B cell (primary cell): ENCODE measurements around the gene ZNF692. TPM values are rescaled to one million over a fixed set of nuclear protein-coding genes. Genes with fewer than 3 reads are reported as not detected.

ENCODE experiments used
- ATAC-seq: fragments of 200-7000 bp; cut with Tn5 transposase; one replicate; pipeline ENCODE4 v1.10.0; 2021; ENCODE audit warnings: low read depth, mild to moderate bottlenecking, moderate number of reproducible peaks, moderate library complexity
- CTCF ChIA-PET: fragments of 350-600 bp; sonication (Branson Sonifier 250); formaldehyde crosslinking; loops from one replicate; lab custom pipeline; 2021; ENCODE audit warnings: antibody characterized with exemption, inconsistent platforms; lab: Charles Lee
- POLR2A ChIA-PET: fragments of 350-600 bp; sonication (Branson Sonifier 250); formaldehyde crosslinking; loops from one replicate; lab custom pipeline; 2021; ENCODE audit warnings: antibody characterized with exemption; lab: Charles Lee
- DNase-seq: peaks from one replicate; pipeline ENCODE4 v3.0.0; 2013
- H2AFZ ChIP-seq: 2 replicates; pipeline ENCODE4 v1.6.1; 2012; ENCODE audit warnings: mild to moderate bottlenecking, low read depth, low read length; ENCODE audit not compliant: insufficient read depth, poor library complexity, severe bottlenecking
- H3K27ac ChIP-seq, 2 donors: 1 replicate in 1 of 2; 2 replicates in 1 of 2; pipeline ENCODE4 v1.5.1; 2012 to 2013; ENCODE audit warnings: low read length in 2 of 2, mild to moderate bottlenecking in 2 of 2, moderate library complexity in 1 of 2
- H3K27me3 ChIP-seq, 4 experiments: fragments of 200-600 bp in 1 of 4; sonication (generic) in 1 of 4; replicated peaks in 1 of 4; 1 replicate in 2 of 4; 2 replicates in 2 of 4; pipeline versions ENCODE4 v1.6.1 to v1.7.0; 2013 to 2016; ENCODE audit warnings: low read length in 3 of 4, mild to moderate bottlenecking in 2 of 4, mixed read lengths in 1 of 4, moderate library complexity in 1 of 4; ENCODE audit not compliant: insufficient read depth in 4 of 4, control insufficient read depth in 3 of 4; ENCODE audit errors: control extremely low read depth in 1 of 4
- H3K36me3 ChIP-seq, 2 experiments: replicated peaks in 1 of 2; 1 replicate in 1 of 2; 2 replicates in 1 of 2; pipeline versions ENCODE4 v1.6.1 to v1.7.1; 2013; ENCODE audit warnings: low read length in 1 of 2; ENCODE audit not compliant: insufficient read depth in 2 of 2, control insufficient read depth in 1 of 2; ENCODE audit errors: control extremely low read depth in 1 of 2, extremely low read depth in 1 of 2
- H3K4me1 ChIP-seq, 2 donors: fragments of 200-600 bp in 1 of 2; sonication (generic) in 1 of 2; 1 replicate in 1 of 2; 2 replicates in 1 of 2; pipeline versions ENCODE4 v1.5.1 to v1.6.1; 2013 to 2017; ENCODE audit warnings: low read length in 2 of 2; ENCODE audit not compliant: control insufficient read depth in 2 of 2, insufficient read depth in 2 of 2
- H3K4me2 ChIP-seq: replicated peaks from 2 replicates; pipeline ENCODE3; 2012; ENCODE audit warnings: mild to moderate bottlenecking, low read depth, low read length; ENCODE audit not compliant: poor library complexity, severe bottlenecking
- H3K4me3 ChIP-seq, 5 experiments: fragments of 200-600 bp in 1 of 5; sonication (generic) in 1 of 5; 1 replicate in 3 of 5; 2 replicates in 2 of 5; pipeline versions ENCODE4 v1.5.1 to v1.7.0; 2011 to 2016; ENCODE audit warnings: low read length in 4 of 5, mild to moderate bottlenecking in 4 of 5, low read depth in 2 of 5, control low read depth in 1 of 5, moderate library complexity in 1 of 5; ENCODE audit not compliant: insufficient read depth in 1 of 5; ENCODE audit errors: control extremely low read depth in 1 of 5, extremely low read depth in 1 of 5
- H3K79me2 ChIP-seq: fragments of 200-600 bp; sonication (generic); one replicate; pipeline ENCODE4 v1.6.0; 2016; ENCODE audit warnings: low read length; ENCODE audit not compliant: control insufficient read depth, insufficient read depth
- H3K9ac ChIP-seq: fragments of 200-600 bp; sonication (generic); 2 replicates; pipeline ENCODE4 v1.6.1; 2017; ENCODE audit warnings: mild to moderate bottlenecking, low read length, moderate library complexity
- H3K9me3 ChIP-seq, 3 donors: one replicate each; pipeline versions ENCODE4 v1.6.1 to v1.7.1; 2013; ENCODE audit warnings: low read length in 2 of 3; ENCODE audit not compliant: control insufficient read depth in 2 of 3, insufficient read depth in 1 of 3; ENCODE audit errors: control extremely low read depth in 1 of 3
- H4K20me1 ChIP-seq: 2 replicates; pipeline ENCODE4 v1.6.0; 2012; ENCODE audit warnings: mild to moderate bottlenecking, low read length; ENCODE audit not compliant: insufficient read depth, control insufficient read depth, poor library complexity, severe bottlenecking
- H3K27ac Mint-ChIP-seq: one replicate; pipeline ENCODE4 v1.8.0; 2021; ENCODE audit warnings: mixed read lengths
- H3K27me3 Mint-ChIP-seq: one replicate; pipeline ENCODE4 v1.8.0; 2021; ENCODE audit warnings: mixed read lengths
- H3K4me1 Mint-ChIP-seq: one replicate; pipeline ENCODE4 v1.8.0; 2021; ENCODE audit warnings: mixed read lengths
- H3K4me3 Mint-ChIP-seq: one replicate; pipeline ENCODE4 v1.8.0; 2021; ENCODE audit warnings: mixed read lengths
- H3K9me3 Mint-ChIP-seq: one replicate; pipeline ENCODE4 v1.8.0; 2022; ENCODE audit warnings: mixed read lengths; ENCODE audit not compliant: insufficient read depth
- EZH2 ChIP-seq: IDR thresholded peaks from 2 replicates; pipeline ENCODE4 v1.6.1; 2012; ENCODE audit warnings: borderline replicate concordance, low read depth, mild to moderate bottlenecking, moderate library complexity, low read length; ENCODE audit not compliant: insufficient read depth, poor library complexity, severe bottlenecking
- WGBS: methylation state at CpG from one replicate; pipeline ENCODE4 v1.1.5; 2013; ENCODE audit warnings: missing lambda C conversion rate; ENCODE audit not compliant: insufficient coverage; 5-methylcytosine and 5-hydroxymethylcytosine counted together
- intact Hi-C: fragments of 100-400 bp; cut with micrococcal nuclease; formaldehyde crosslinking; loops from one replicate; pipeline ENCODE4 v1.10.0; 2022
- polyA plus RNA-seq: library from polyadenylated mRNA; depleted of rRNA; stranded (reverse); fragments of >200 nt; gene quantifications from 2 replicates; pipeline ENCODE4 v1.2.3, GENCODE V29; 2012
- total RNA-seq, 2 donors: library from RNA; stranded (reverse); fragments of 120-200 nt in 1 of 2; gene quantifications; 1 replicate in 1 of 2; 2 replicates in 1 of 2; pipeline versions ENCODE4 v1.2.3 to v1.2.4, GENCODE V29; 2013 to 2022
- TF ChIP-seq, protein P1 (sequence below): fragments of 200-600 bp; IDR thresholded peaks from one replicate; pipeline ENCODE4 v1.8.0; 2022; ENCODE audit warnings: antibody characterized with exemption, mild to moderate bottlenecking

Gene ZNF692
- total and polyA plus RNA-seq, 2 donors (not counting 1 experiment from before 2014, with no cell fraction given): 56.9 to 157 TPM

DNA sequence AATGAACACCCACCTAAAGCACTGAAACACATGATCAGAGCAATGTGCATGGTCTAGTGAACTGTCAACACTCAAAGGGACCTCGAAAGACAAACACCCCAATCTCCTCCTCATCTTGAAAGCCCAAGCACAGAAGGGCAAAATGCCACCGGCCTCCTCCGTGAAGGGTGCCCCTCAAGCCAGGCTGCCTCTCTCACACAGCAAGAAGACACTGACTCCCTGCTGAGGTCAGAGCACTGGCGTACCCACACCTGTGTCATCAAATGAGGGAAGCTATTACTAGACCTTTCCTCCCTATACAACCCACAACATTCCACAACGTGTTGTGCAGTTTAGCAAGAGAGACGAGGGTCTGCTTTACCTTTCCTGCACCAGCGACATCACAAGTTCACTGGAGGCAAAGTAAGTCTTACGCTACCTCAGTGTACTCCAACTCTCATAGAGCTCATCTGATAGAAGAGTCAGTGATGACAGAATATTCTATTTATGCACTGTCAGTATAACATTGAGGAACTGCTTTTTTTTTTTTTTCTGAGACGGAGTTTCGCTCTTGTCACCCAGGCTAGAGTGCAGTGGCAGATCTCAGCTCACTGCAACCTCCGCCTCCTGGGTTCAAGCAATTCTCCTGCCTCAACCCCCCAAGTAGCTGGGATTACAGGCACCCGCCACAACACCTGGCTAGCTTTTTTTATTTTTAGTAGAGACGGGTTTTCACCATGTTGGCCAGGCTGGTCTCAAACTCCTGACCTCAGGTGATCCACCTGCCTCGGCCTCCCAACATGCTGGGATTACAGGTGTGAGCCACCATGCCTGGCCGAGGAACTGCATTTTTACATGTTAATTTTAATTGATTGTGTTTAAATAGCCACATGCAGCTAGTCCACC lies 36.5 kb downstream of the ZNF692 start:
- Histone ChIP-seq H3K79me2 (peaks cover 81% of the 10 kb centered on the region), H3K4me1 (peaks cover 81 to 86% of the 10 kb centered on the region in 2 donors), H3K4me2 (peak overlapping the region; percentile 88), H3K9ac (no peak overlapping the region), H2AFZ (no peak overlapping the region), H3K36me3 (peaks cover 0 to 45% of the 10 kb centered on the region in 2 experiments), H3K4me3 (peak overlapping the region in 4 of 5 experiments; percentile 5 to 25 (median 18)), H3K9me3 (no peaks in the 10 kb centered on the region), H3K27ac (peak overlapping the region; percentile 67 to 73), H3K27me3 (no peaks in the 10 kb centered on the region), H4K20me1 (peaks cover 34% of the 10 kb centered on the region)
- H3K4me3 Mint-ChIP-seq: peak overlapping the region; percentile 70
- CTCF ChIA-PET: interaction anchor here (0.6 to 1.4 kb wide), 10 partner anchors 15 to 418 kb away, joined by 3 to 5 read pairs (median 3); partner anchors contain the start of gene ZNF692
- H3K4me1 Mint-ChIP-seq: peaks cover 87% of the 10 kb centered on the region
- DNase-seq (peak; percentile 60), ATAC-seq (no peak)
- no peaks in the 10 kb centered on the region for H3K9me3 Mint-ChIP-seq
- no peak for TF ChIP-seq EZH2
- TF ChIP-seq, protein P1, sequence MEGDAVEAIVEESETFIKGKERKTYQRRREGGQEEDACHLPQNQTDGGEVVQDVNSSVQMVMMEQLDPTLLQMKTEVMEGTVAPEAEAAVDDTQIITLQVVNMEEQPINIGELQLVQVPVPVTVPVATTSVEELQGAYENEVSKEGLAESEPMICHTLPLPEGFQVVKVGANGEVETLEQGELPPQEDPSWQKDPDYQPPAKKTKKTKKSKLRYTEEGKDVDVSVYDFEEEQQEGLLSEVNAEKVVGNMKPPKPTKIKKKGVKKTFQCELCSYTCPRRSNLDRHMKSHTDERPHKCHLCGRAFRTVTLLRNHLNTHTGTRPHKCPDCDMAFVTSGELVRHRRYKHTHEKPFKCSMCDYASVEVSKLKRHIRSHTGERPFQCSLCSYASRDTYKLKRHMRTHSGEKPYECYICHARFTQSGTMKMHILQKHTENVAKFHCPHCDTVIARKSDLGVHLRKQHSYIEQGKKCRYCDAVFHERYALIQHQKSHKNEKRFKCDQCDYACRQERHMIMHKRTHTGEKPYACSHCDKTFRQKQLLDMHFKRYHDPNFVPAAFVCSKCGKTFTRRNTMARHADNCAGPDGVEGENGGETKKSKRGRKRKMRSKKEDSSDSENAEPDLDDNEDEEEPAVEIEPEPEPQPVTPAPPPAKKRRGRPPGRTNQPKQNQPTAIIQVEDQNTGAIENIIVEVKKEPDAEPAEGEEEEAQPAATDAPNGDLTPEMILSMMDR: no peak
- peak overlapping the region; percentile 82 for H3K27ac Mint-ChIP-seq
- intact Hi-C loops: no loop called here
- POLR2A ChIA-PET: interaction anchor here (0.5 to 1.2 kb wide), 4 partner anchors 9 to 87 kb away, joined by 3 read pairs; no protein-coding TSS in a partner anchor
- no peaks in the 10 kb centered on the region for H3K27me3 Mint-ChIP-seq
- WGBS: 89% methylated on average over 6 of the region's 15 CpGs

DNA sequence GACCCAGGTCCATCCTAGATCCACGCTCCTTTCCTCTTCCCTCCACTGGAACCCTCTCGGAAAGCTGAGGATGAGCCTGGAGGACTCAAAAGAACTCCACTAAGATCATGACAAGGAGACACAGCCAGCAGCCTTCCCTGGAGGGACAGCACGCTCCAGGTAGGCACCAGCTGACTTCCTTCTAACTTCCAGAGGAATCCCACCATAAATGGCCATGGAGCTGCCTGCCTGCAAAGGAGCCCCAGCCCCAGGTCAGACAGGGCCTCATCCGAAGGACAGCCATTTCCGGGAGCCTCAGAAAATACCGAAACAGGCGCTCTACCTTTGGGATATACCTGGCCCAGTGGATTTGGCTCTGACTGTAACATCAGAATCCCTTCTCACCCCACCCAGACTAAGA lies 37.2 kb downstream of the ZNF692 start:
- ChIA-PET CTCF (interaction anchor here (1.1 to 1.4 kb wide), 3 partner anchors 21 to 199 kb away, joined by 3 read pairs; no protein-coding TSS in a partner anchor), POLR2A (no interaction called here)
- no peaks in the 10 kb centered on the region for H3K9me3 ChIP-seq
- H3K27me3 Mint-ChIP-seq: no peaks in the 10 kb centered on the region
- peaks cover 81 to 86% of the 10 kb centered on the region in 2 donors for H3K4me1 ChIP-seq
- peak overlapping the region; percentile 82 for H3K27ac Mint-ChIP-seq
- DNase-seq (peak; percentile 2), ATAC-seq (no peak)
- peaks cover 87% of the 10 kb centered on the region for H3K79me2 ChIP-seq
- no peak overlapping the region for H3K4me3 ChIP-seq
- intact Hi-C loops: no loop called here
- no peak for TF ChIP-seq EZH2
- TF ChIP-seq, protein P1: no peak
- H3K9me3 Mint-ChIP-seq: no peaks in the 10 kb centered on the region
- H3K4me3 Mint-ChIP-seq: peak overlapping the region; percentile 70
- 100% methylated on average over 3 of the region's 7 CpGs for WGBS
- no peak overlapping the region for H2AFZ ChIP-seq
- no peak overlapping the region for H3K9ac ChIP-seq
- peaks cover 34% of the 10 kb centered on the region for H4K20me1 ChIP-seq
- peak overlapping the region; percentile 67 to 73 for H3K27ac ChIP-seq
- peak overlapping the region; percentile 88 for H3K4me2 ChIP-seq
- H3K27me3 ChIP-seq: no peaks in the 10 kb centered on the region
- peaks cover 88% of the 10 kb centered on the region for H3K4me1 Mint-ChIP-seq
- peaks cover 0 to 52% of the 10 kb centered on the region in 2 experiments for H3K36me3 ChIP-seq
